ENCODE measurements around the gene MTHFD1L.

The MTHFD1L gene

GRCh38 chr6:151007076-151007475, 141.6 kb downstream of the MTHFD1L start:
- H3K79me2 ChIP-seq (ENCODE audit: control insufficient read depth, low read length), result no peaks in the 10 kb centered on the region
- H3K4me1 ChIP-seq (ENCODE audit: control insufficient read depth, low read length), result no peaks in the 10 kb centered on the region
- no peak overlapping the region for H3K4me3 ChIP-seq (ENCODE audit: low read length)
- TF ChIP-seq CTCF (IDR thresholded peaks at IDR 0.05; ENCODE audit: low read depth, low read length, poor library complexity, severe bottlenecking) (no peak), EZH2phosphoT487 (IDR thresholded peaks at IDR 0.05; ENCODE audit: borderline replicate concordance, low read length) (no peak)
- H4K20me1 ChIP-seq (ENCODE audit: control insufficient read depth, insufficient read depth, low read depth, low read length), result no peaks in the 10 kb centered on the region
- no peaks in the 10 kb centered on the region for H3K9me3 ChIP-seq (ENCODE audit: control insufficient read depth, insufficient read depth, low read length)
- no peak overlapping the region for H3K27ac ChIP-seq (ENCODE audit: low read depth, low read length)
- H3F3A ChIP-seq (ENCODE audit: control insufficient read depth, insufficient read depth), result 0 out of 2 replicates have a peak, but pooled peaks cover under 1% of the 10 kb centered on the region
- H3K27me3 ChIP-seq (ENCODE audit: control insufficient read depth, low read length), result no peaks in the 10 kb centered on the region
- H3K36me3 ChIP-seq (ENCODE audit: control insufficient read depth, low read length), result peaks cover 28% of the 10 kb centered on the region
- no peak overlapping the region for H3K4me2 ChIP-seq (ENCODE audit: low read length)
- no peaks in the 10 kb centered on the region for H3K9me2 ChIP-seq (replicated peaks; ENCODE audit: control insufficient read depth, low read length)

- H3K36me3 ChIP-seq (ENCODE audit: control insufficient read depth, low read length), result peaks cover 33% of the 10 kb centered on the region
- H4K20me1 ChIP-seq (ENCODE audit: control insufficient read depth, insufficient read depth, low read depth, low read length), result no peaks in the 10 kb centered on the region
- H3K9me3 ChIP-seq (ENCODE audit: control insufficient read depth, insufficient read depth, low read length), result no peaks in the 10 kb centered on the region
- H3K27me3 ChIP-seq (ENCODE audit: control insufficient read depth, low read length), result no peaks in the 10 kb centered on the region
- no peaks in the 10 kb centered on the region for H3K4me1 ChIP-seq (ENCODE audit: control insufficient read depth, low read length)
- H3K79me2 ChIP-seq (ENCODE audit: control insufficient read depth, low read length), result no peaks in the 10 kb centered on the region
- TF ChIP-seq CTCF (IDR thresholded peaks at IDR 0.05; ENCODE audit: low read depth, low read length, poor library complexity, severe bottlenecking) (no peak), EZH2phosphoT487 (IDR thresholded peaks at IDR 0.05; ENCODE audit: borderline replicate concordance, low read length) (no peak)
- H3K4me2 ChIP-seq (ENCODE audit: low read length), result no peak overlapping the region
- no peaks in the 10 kb centered on the region for H3K9me2 ChIP-seq (replicated peaks; ENCODE audit: control insufficient read depth, low read length)
- H3F3A ChIP-seq (ENCODE audit: control insufficient read depth, insufficient read depth), result 0 out of 2 replicates have a peak, but pooled peaks cover 6% of the 10 kb centered on the region
- no peak overlapping the region for H3K4me3 ChIP-seq (ENCODE audit: low read length)
- no peak overlapping the region for H3K27ac ChIP-seq (ENCODE audit: low read depth, low read length)
These were observed 142.4 kb downstream of the MTHFD1L start for GRCh38 chr6:151007922-151008321.

- Histone ChIP-seq H3F3A (ENCODE audit: control insufficient read depth, insufficient read depth) (0 out of 2 replicates have a peak, but pooled peaks cover 6% of the 10 kb centered on the region), H3K4me3 (ENCODE audit: low read length) (no peak overlapping the region), H3K9me2 (replicated peaks; ENCODE audit: control insufficient read depth, low read length) (no peaks in the 10 kb centered on the region), H3K4me2 (ENCODE audit: low read length) (no peak overlapping the region), H3K27ac (ENCODE audit: low read depth, low read length) (no peak overlapping the region), H3K27me3 (ENCODE audit: control insufficient read depth, low read length) (no peaks in the 10 kb centered on the region), H4K20me1 (ENCODE audit: control insufficient read depth, insufficient read depth, low read depth, low read length) (no peaks in the 10 kb centered on the region), H3K4me1 (ENCODE audit: control insufficient read depth, low read length) (no peaks in the 10 kb centered on the region), H3K79me2 (ENCODE audit: control insufficient read depth, low read length) (no peaks in the 10 kb centered on the region), H3K9me3 (ENCODE audit: control insufficient read depth, insufficient read depth, low read length) (no peaks in the 10 kb centered on the region), H3K36me3 (ENCODE audit: control insufficient read depth, low read length) (peaks cover 34% of the 10 kb centered on the region)
- TF ChIP-seq EZH2phosphoT487 (IDR thresholded peaks at IDR 0.05; ENCODE audit: borderline replicate concordance, low read length), result no peak
- no peak for TF ChIP-seq CTCF (IDR thresholded peaks at IDR 0.05; ENCODE audit: low read depth, low read length, poor library complexity, severe bottlenecking)
These were observed 142.9 kb downstream of the MTHFD1L start for GRCh38 chr6:151008425-151008824.

Data from DOHH2 (cell line).